ENCODE measurements around the gene E2F2.

E2F2 gene

GRCh38 chr1:23553231-23554126, 22.4 kb upstream of the E2F2 start:
- no peak for DNase-seq (ENCODE audit: low spot score)
- TF ChIP-seq CTCF (IDR thresholded peaks at IDR 0.05; ENCODE audit: extremely low read depth, missing control alignments) = no peak

DNA sequence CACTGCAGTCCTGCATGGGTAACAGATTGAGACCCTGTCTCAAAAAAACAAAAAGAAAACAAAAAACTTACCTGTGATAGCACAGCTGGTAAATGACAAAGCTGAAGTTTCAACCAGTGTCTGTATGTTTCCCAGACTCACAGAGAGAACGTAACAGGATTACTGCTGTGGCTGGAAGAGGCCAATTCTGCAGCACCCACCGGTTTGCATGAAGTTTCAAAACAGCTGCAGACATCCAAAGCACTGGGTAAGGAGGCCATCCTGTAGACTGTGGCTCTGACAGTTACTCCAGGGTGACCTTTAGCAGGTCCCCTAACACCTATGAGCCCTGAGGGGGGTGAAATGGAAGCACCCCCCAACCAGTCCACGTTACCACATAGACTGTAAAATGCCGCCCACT, 20.8 kb upstream of the E2F2 start:
- TF ChIP-seq CTCF (IDR thresholded peaks at IDR 0.05; ENCODE audit: extremely low read depth, missing control alignments) = no peak
- no peak for DNase-seq (ENCODE audit: low spot score)

DNA sequence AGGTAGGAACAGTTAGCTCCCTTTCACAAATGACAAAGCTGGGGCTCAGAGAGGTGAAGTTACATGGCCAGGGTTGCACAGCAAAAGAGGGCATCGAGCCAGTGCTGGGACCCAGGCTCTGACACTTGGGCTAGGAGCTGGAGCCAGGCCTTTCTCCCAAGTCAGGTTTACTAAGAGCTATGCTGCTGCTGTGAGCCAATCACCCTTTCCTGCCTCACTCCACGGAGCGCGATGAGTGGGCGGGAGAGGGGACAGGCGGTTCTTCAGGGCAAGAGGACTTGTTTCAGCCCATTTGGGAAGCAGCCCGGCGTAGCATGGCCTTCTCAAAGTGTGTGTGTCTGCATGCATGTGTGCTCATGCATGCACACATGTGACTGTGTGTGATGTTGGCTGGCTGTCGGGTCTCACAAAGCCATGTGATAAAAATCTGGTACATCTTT, 17.7 kb upstream of the E2F2 start:
- DNase-seq (ENCODE audit: low spot score) = no peak
- no peak for TF ChIP-seq CTCF (IDR thresholded peaks at IDR 0.05; ENCODE audit: extremely low read depth, missing control alignments)

GRCh38 chr1:23546897-23547584, 16.0 kb upstream of the E2F2 start:
- no peak for TF ChIP-seq CTCF (IDR thresholded peaks at IDR 0.05; ENCODE audit: extremely low read depth, missing control alignments)
- DNase-seq (ENCODE audit: low spot score) = no peak

DNA sequence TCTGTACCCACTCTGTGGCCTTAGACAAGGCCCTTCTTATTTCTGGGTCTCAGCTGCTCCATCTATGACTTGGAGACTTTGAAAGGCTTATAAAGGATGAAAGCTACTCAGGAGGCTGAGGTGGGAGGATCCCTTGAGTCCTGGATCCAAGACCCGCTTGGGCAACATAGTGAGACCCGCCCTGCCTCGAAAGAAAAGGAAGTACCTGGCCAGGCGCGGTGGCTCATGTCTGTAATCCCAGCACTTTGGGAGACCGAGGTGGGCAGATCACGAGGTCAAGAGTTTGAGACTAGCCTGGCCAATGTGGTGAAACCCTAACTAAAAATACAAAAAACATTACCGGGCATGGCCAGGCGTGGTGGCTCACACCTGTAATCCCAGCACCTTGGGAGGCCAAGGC, 14.8 kb upstream of the E2F2 start:
- no peak for DNase-seq (ENCODE audit: low spot score)
- no peak for TF ChIP-seq CTCF (IDR thresholded peaks at IDR 0.05; ENCODE audit: extremely low read depth, missing control alignments)

- DNase-seq (ENCODE audit: low spot score) = peak; percentile 69
- peak; percentile 57 for TF ChIP-seq CTCF (IDR thresholded peaks at IDR 0.05; ENCODE audit: extremely low read depth, missing control alignments)
Measured at GRCh38 chr1:23544444-23545389, 13.7 kb upstream of the E2F2 start.
